PFSK-1 (cell line): ENCODE measurements around the gene STK33.

Experiments
- POLR2AphosphoS5 ChIP-seq: IDR thresholded peaks from 2 replicates; pipeline ENCODE4 v1.6.1; 2012; ENCODE audit warnings: low read depth, mild to moderate bottlenecking, control low read depth, low read length, moderate library complexity
- TAF1 ChIP-seq: IDR thresholded peaks from 2 replicates; pipeline ENCODE4 v1.6.1; 2012; ENCODE audit warnings: low read length, control low read depth, borderline replicate concordance; ENCODE audit not compliant: insufficient read depth

DNA sequence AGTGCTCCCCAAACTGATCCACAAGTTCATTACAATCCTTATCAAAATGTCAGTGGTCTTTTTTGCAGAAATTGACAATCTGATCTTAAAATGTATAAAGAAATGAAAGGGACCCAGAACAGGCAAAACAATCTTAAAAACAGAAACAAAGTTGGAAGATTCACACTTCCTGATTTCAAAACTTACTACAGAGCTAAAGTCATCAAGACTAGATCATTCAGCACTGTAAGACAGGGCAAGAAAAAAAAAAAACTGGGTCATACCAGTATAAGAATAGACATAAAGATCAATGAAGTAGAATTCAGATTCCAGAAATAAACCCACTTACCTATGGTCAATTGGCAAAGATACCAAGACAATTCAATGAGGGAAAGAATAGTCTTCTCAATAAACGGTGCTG is 4.5 kb upstream of the STK33 start:
- no peak for TF ChIP-seq POLR2AphosphoS5
- no peak for TF ChIP-seq TAF1
